Measurements from ENCODE around the gene WHRN. TPM values are rescaled to one million over a fixed set of nuclear protein-coding genes. Genes with fewer than 3 reads are reported as not detected.

WHRN gene
- total RNA-seq, 4 donors from 2014 or later, result 5.4 to 23.6 (median 8.5) TPM

- Histone ChIP-seq H3K9me3 (no peaks in the 10 kb centered on the region), H3K4me3 (no peak overlapping the region), H3K27ac (no peak overlapping the region), H3K4me1 (no peaks in the 10 kb centered on the region), H3K27me3 (no peaks in the 10 kb centered on the region), H3K36me3 (no peaks in the 10 kb centered on the region)
- intact Hi-C loops (cut with DNase I; ENCODE audit: low total_unique reads) (no loop called here), in situ Hi-C loops (cut with MboI; ENCODE audit: low pct_ligation_motif_present in 1 of 4, low pct_unique_long_range_greater_than_20kb in 1 of 4, low sequenced_read_pairs in 3 of 4) (loop anchor here in 1 of 4 donors (25.0 kb wide), 1 partner anchor 241 kb away; the partner anchor contains the start of gene TEX53)
- TF ChIP-seq POLR2AphosphoS5 (IDR thresholded peaks at IDR 0.05) (no peak), CTCF (IDR thresholded peaks at IDR 0.05) (no peak), POLR2A (IDR thresholded peaks at IDR 0.05) (no peak), EP300 (IDR thresholded peaks at IDR 0.05; ENCODE audit: low read depth) (no peak)
- 71% methylated on average over 1 of the region's 2 CpGs; no CpG with 5 or more reads in 1 of the 2 donors for WGBS, 2 donors (ENCODE audit: low coverage in 1 of 2)
- DNase-seq, result no peak
These were observed 84.1 kb downstream of the WHRN start for GRCh38 chr9:114421147-114421546.

- H3K9me3 ChIP-seq, result no peaks in the 10 kb centered on the region
- no peak overlapping the region for H3K27ac ChIP-seq
- H3K4me3 ChIP-seq, result no peak overlapping the region
- no peaks in the 10 kb centered on the region for H3K27me3 ChIP-seq
- no peaks in the 10 kb centered on the region for H3K36me3 ChIP-seq
- TF ChIP-seq POLR2AphosphoS5 (IDR thresholded peaks at IDR 0.05), result no peak
- TF ChIP-seq CTCF (IDR thresholded peaks at IDR 0.05), result no peak
- TF ChIP-seq POLR2A (IDR thresholded peaks at IDR 0.05), result no peak
- TF ChIP-seq EP300 (IDR thresholded peaks at IDR 0.05; ENCODE audit: low read depth), result no peak
- H3K4me1 ChIP-seq, result no peaks in the 10 kb centered on the region
- intact Hi-C loops (cut with DNase I; ENCODE audit: low total_unique reads) (no loop called here), in situ Hi-C loops (cut with MboI; ENCODE audit: low pct_ligation_motif_present in 1 of 4, low pct_unique_long_range_greater_than_20kb in 1 of 4, low sequenced_read_pairs in 3 of 4) (loop anchor here in 3 of 4 donors (10.0 to 25.0 kb wide), 2 partner anchors 235 to 243 kb away; partner anchors contain the start of gene TEX53 (in 3 of the 3))
- DNase-seq, result no peak
- 95 to 100% methylated on average over 2 to 8 of the region's 8 CpGs for WGBS, 2 donors (ENCODE audit: low coverage in 1 of 2)
These were observed 85.5 kb downstream of the WHRN start for GRCh38 chr9:114419796-114420195.

GRCh38 chr9:114418053-114418452 lies 87.2 kb downstream of the WHRN start:
- intact Hi-C loops (cut with DNase I; ENCODE audit: low total_unique reads), result no loop called here
- Histone ChIP-seq H3K4me1 (peaks cover 0 to 9% (median 0%) of the 10 kb centered on the region in 4 donors), H3K27me3 (no peaks in the 10 kb centered on the region), H3K27ac (no peak overlapping the region), H3K4me3 (no peak overlapping the region), H3K9me3 (no peaks in the 10 kb centered on the region), H3K36me3 (no peaks in the 10 kb centered on the region)
- no peak for DNase-seq
- TF ChIP-seq POLR2A (IDR thresholded peaks at IDR 0.05) (no peak), CTCF (IDR thresholded peaks at IDR 0.05) (no peak), EP300 (IDR thresholded peaks at IDR 0.05; ENCODE audit: low read depth) (no peak), POLR2AphosphoS5 (IDR thresholded peaks at IDR 0.05) (no peak)
- in situ Hi-C loops (cut with MboI; ENCODE audit: low pct_ligation_motif_present in 1 of 4, low pct_unique_long_range_greater_than_20kb in 1 of 4, low sequenced_read_pairs in 3 of 4), result loop anchor here in 3 of 4 donors (10.0 to 25.0 kb wide), 2 partner anchors 237 to 244 kb away; partner anchors contain the start of gene TEX53 (in 3 of the 3)
- 77% methylated on average over 6 of the region's 6 CpGs; no CpG with 5 or more reads in 1 of the 2 donors for WGBS, 2 donors (ENCODE audit: low coverage in 1 of 2)

DNA sequence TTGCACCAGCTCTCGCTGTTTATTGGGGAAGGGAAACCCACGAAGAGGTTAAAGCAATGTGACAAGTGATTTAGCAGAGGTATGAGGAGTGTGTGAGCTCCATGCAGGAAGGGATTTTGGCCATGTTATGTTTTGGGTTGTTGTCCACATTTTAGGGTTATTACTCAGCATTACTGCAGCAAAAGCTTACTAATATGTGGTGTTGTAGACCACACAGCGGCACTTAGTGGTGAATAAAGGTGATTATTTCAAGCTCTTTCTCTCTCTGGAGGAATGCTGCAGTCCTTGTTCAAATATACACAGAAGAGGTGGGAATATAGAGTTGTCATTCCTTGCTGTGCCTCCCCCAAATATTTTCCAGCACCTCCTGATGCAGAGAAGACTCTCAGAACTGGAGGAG lies 87.8 kb downstream of the WHRN start:
- Histone ChIP-seq H3K36me3 (no peaks in the 10 kb centered on the region), H3K27ac (no peak overlapping the region), H3K4me3 (no peak overlapping the region), H3K4me1 (peaks cover 0 to 9% (median 0%) of the 10 kb centered on the region in 4 donors), H3K27me3 (no peaks in the 10 kb centered on the region), H3K9me3 (no peaks in the 10 kb centered on the region)
- 24 to 74% methylated on average over 3 of the region's 3 CpGs for WGBS, 2 donors (ENCODE audit: low coverage in 1 of 2)
- DNase-seq, result no peak
- intact Hi-C loops (cut with DNase I; ENCODE audit: low total_unique reads) (no loop called here), in situ Hi-C loops (cut with MboI; ENCODE audit: low pct_ligation_motif_present in 1 of 4, low pct_unique_long_range_greater_than_20kb in 1 of 4, low sequenced_read_pairs in 3 of 4) (loop anchor here in 3 of 4 donors (10.0 to 25.0 kb wide), 2 partner anchors 237 to 245 kb away; partner anchors contain the start of gene TEX53 (in 3 of the 3))
- no peak for TF ChIP-seq POLR2A (IDR thresholded peaks at IDR 0.05)
- no peak for TF ChIP-seq CTCF (IDR thresholded peaks at IDR 0.05)
- TF ChIP-seq POLR2AphosphoS5 (IDR thresholded peaks at IDR 0.05), result no peak
- TF ChIP-seq EP300 (IDR thresholded peaks at IDR 0.05; ENCODE audit: low read depth), result no peak

All from transverse colon (tissue), 4 donors.